ENCODE results near the gene SLC17A3. TPM values are rescaled to one million over a fixed set of nuclear protein-coding genes. Genes with fewer than 3 reads are reported as not detected.

SLC17A3 gene
- polyA plus RNA-seq, 1 experiment = 0.04 TPM

DNA sequence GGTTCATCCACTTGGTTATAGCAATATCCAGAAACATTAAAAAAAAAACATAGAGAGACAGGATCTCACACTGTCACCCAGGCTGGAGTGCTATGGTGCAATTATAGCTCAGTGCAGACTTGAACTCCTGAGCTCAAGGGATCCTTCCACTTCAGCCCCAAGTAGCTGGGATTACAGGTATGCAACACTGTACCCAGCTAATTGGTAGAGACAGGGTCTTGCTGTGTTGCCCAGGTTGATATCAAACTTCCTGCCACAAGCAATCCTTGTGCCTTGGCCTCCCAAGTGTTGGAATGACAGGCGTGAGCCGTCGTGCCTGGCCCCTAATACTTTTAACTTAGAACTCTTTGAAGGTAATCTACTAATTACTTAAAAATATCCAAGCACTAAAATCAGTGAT lies 41.4 kb downstream of the SLC17A3 start:
- H3K27me3 ChIP-seq (ENCODE audit: control insufficient read depth, insufficient read depth, low read length) = no peaks in the 10 kb centered on the region
- H3K4me3 ChIP-seq (ENCODE audit: low read depth, low read length) = no peak overlapping the region
- no peak overlapping the region for H3K27ac ChIP-seq (ENCODE audit: low read depth, low read length)
- CTCF ChIA-PET = no interaction called here
- no peaks in the 10 kb centered on the region for H3K9me3 ChIP-seq (ENCODE audit: control insufficient read depth, insufficient read depth, low read length)
- no peak for DNase-seq (ENCODE audit: low read depth, low spot score)
- TF ChIP-seq, protein P1, sequence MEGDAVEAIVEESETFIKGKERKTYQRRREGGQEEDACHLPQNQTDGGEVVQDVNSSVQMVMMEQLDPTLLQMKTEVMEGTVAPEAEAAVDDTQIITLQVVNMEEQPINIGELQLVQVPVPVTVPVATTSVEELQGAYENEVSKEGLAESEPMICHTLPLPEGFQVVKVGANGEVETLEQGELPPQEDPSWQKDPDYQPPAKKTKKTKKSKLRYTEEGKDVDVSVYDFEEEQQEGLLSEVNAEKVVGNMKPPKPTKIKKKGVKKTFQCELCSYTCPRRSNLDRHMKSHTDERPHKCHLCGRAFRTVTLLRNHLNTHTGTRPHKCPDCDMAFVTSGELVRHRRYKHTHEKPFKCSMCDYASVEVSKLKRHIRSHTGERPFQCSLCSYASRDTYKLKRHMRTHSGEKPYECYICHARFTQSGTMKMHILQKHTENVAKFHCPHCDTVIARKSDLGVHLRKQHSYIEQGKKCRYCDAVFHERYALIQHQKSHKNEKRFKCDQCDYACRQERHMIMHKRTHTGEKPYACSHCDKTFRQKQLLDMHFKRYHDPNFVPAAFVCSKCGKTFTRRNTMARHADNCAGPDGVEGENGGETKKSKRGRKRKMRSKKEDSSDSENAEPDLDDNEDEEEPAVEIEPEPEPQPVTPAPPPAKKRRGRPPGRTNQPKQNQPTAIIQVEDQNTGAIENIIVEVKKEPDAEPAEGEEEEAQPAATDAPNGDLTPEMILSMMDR (IDR thresholded peaks at IDR 0.05; ENCODE audit: low read depth, low read length) = no peak
- POLR2A ChIA-PET = no interaction called here

DNA sequence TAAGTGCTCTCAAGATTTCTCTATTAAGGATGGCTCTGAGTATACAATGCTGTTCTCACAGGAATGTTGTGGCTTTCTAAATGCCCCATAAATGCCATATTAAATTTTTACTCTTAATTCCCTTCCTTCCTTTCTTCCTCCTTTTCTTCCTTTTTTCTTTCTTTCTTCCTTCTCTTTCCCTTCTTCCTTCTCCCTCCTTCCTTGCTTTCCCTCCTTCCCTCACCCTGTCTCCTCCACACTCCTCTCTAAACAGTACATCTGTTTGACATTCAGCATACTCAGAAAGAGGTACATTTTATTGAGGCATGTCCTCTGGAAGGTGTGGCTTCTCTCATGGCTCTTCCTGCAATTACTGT lies 41.8 kb downstream of the SLC17A3 start:
- Histone ChIP-seq H3K27ac (ENCODE audit: low read depth, low read length) (no peak overlapping the region), H3K4me3 (ENCODE audit: low read depth, low read length) (no peak overlapping the region)
- POLR2A ChIA-PET = no interaction called here

DNA sequence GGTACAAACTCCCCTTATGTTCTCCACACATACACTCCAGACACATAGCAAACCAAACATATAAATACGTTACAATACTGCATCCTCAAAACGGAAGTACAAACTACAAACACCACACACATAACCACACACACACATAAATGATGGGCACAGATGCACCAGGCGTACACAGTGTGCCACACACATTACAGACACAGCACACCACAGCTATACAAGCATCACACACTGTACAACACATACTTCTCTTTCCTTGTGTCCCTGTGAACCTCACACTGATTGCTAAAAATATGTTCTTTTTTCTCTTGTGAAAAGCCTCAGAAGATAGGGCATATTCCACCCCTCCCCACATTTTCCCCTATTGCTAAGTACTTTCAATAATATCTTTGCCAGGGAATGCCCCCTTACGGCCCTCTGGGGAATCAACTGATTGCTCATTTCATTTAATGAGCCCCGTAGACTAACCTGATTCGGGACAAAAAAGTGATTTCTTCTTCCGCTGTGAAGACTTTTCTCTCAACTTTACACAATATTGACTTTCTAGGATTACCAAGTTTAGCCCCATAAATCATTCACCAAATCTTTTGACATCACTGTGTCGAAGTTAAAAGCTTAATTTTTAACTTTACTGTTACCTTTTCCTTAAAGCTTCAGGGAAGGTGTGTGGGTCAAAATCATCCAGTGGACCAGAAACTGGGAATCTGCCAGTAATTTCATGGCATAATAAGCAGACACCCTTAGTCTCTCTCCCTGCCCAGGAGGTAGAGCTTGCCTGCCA lies 42.3 kb downstream of the SLC17A3 start, which contains the start of gene SLC17A1:
SLC17A1 (minus strand) TSS at position 521 of the 775 bp plus-strand sequence. CDS start 1,495 bp downstream, outside the sequence.
- DNase-seq (ENCODE audit: low read depth, low spot score) = no peak
- POLR2A ChIA-PET = no interaction called here
- no peak within 1 kb of the TSS for H3K4me3 ChIP-seq (ENCODE audit: low read depth, low read length)
- CTCF ChIA-PET = no interaction called here
- H3K27ac ChIP-seq (ENCODE audit: low read depth, low read length) = no peak within 1 kb of the TSS
- no peaks in the 10 kb centered on the region for H3K27me3 ChIP-seq (ENCODE audit: control insufficient read depth, insufficient read depth, low read length)
- TF ChIP-seq, protein P1 (IDR thresholded peaks at IDR 0.05; ENCODE audit: low read depth, low read length) = no peak
- H3K9me3 ChIP-seq (ENCODE audit: control insufficient read depth, insufficient read depth, low read length) = no peaks in the 10 kb centered on the region

More for the DNA sequence above, 41.8 kb downstream of the SLC17A3 start:
- H3K9me3 ChIP-seq (ENCODE audit: control insufficient read depth, insufficient read depth, low read length) = no peaks in the 10 kb centered on the region
- CTCF ChIA-PET = no interaction called here
- DNase-seq (ENCODE audit: low read depth, low spot score) = no peak
- TF ChIP-seq, protein P1 (IDR thresholded peaks at IDR 0.05; ENCODE audit: low read depth, low read length) = no peak
- no peaks in the 10 kb centered on the region for H3K27me3 ChIP-seq (ENCODE audit: control insufficient read depth, insufficient read depth, low read length)

DNA sequence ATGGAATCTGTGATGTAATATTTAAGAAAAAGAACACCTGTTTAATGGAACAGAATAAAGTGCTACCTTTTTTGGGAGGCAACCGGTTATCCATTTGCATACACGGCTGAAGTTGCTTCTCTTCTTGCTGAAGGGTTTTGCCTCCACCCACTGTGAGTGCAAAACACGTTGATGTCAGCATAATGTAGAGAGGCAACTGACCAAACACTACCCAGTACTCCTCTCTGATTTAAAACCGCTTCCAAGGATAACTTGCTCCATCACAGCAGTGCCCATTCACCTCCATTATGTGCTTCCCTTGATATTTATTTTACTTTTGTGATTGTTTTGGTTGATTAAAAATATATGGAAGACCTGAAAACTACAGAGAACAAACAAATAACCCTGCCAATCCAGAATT lies 43.6 kb downstream of the SLC17A3 start:
- CTCF ChIA-PET = no interaction called here
- H3K27me3 ChIP-seq (ENCODE audit: control insufficient read depth, insufficient read depth, low read length) = no peaks in the 10 kb centered on the region
- no peak for DNase-seq (ENCODE audit: low read depth, low spot score)
- no peak overlapping the region for H3K27ac ChIP-seq (ENCODE audit: low read depth, low read length)
- no peak overlapping the region for H3K4me3 ChIP-seq (ENCODE audit: low read depth, low read length)
- POLR2A ChIA-PET = no interaction called here
- TF ChIP-seq, protein P1 (IDR thresholded peaks at IDR 0.05; ENCODE audit: low read depth, low read length) = no peak
- H3K9me3 ChIP-seq (ENCODE audit: control insufficient read depth, insufficient read depth, low read length) = no peaks in the 10 kb centered on the region

DNA sequence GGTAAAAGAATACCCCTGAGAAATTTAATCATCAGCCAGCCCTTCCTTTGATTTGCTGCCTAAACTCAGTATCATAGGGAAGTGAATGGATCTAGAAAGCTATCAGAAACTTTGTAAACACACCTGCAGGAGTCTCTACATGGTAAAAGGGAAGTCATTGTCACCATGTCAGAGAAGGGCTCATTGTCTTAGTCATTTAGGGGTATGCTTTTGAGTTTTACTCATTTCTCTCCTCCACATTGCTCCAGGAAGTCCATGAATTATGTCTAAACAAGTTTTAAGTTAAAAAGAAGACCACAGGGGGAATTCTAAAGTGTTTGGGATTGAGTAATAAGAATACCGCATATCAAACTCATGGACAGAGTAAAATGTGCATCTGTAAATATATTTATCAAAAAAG lies 44.7 kb downstream of the SLC17A3 start:
- H3K9me3 ChIP-seq (ENCODE audit: control insufficient read depth, insufficient read depth, low read length) = no peaks in the 10 kb centered on the region
- CTCF ChIA-PET = no interaction called here
- H3K27ac ChIP-seq (ENCODE audit: low read depth, low read length) = no peak overlapping the region
- no peak for DNase-seq (ENCODE audit: low read depth, low spot score)
- H3K4me3 ChIP-seq (ENCODE audit: low read depth, low read length) = no peak overlapping the region
- TF ChIP-seq, protein P1 (IDR thresholded peaks at IDR 0.05; ENCODE audit: low read depth, low read length) = no peak
- POLR2A ChIA-PET = no interaction called here
- H3K27me3 ChIP-seq (ENCODE audit: control insufficient read depth, insufficient read depth, low read length) = no peaks in the 10 kb centered on the region
